ENCODE measurements around the gene SLC30A7.

SLC30A7 gene

DNA sequence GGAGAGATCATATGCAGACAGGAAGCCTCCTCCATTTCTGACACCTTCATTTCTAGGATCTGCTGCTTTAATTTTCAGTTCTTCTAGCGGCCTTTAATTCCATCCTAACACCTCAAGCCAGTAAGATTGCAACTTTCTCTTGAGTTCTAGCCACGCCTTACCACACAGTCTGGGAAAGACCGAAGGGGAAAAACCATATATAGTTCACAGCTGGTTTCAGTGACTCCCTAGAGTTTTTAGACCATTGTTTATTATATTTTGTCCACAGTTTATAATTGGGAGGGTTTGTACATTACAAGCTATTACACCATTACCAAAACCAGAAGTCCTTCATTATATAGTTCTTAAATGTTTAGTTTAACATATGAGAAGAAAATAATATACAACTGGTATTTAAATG lies 92.2 kb downstream of the SLC30A7 start:
- DNase-seq = no peak

DNA sequence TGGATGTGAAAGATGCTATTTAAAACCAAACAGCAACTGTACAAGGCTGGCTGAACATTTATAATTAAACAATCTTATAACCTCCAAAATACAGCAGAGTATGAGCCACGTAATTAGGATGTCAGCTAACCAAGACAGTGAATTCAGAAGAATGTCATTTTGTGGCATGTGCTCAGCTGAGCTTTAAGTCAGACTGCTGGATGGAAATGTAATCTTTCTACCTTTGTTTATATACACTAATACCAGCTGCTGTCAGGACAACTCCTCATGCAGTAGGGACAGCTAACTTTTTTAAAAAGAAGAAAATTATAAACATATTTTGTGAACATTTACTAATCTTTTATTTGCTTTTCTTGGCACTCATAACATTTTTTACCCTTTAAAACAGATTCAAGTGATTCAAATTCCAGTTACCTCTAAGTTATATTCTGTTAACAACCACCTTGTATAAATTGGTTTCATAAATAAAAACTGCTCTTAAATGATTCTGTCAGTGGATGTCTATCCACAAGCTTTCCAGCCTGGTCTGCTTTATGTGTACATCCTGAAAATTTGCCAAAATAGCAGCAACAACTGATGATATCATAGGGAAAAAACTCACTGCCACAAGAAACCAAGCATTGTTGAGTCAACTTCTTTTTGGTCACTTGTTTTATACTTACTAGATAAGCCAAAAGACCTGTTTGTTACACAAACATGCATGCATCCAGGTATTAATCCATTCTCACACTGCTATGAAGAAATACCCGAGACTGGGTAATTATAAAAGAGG lies 93.6 kb downstream of the SLC30A7 start:
- peak in 1 of 2 experiments; percentile 13 for DNase-seq

DNA sequence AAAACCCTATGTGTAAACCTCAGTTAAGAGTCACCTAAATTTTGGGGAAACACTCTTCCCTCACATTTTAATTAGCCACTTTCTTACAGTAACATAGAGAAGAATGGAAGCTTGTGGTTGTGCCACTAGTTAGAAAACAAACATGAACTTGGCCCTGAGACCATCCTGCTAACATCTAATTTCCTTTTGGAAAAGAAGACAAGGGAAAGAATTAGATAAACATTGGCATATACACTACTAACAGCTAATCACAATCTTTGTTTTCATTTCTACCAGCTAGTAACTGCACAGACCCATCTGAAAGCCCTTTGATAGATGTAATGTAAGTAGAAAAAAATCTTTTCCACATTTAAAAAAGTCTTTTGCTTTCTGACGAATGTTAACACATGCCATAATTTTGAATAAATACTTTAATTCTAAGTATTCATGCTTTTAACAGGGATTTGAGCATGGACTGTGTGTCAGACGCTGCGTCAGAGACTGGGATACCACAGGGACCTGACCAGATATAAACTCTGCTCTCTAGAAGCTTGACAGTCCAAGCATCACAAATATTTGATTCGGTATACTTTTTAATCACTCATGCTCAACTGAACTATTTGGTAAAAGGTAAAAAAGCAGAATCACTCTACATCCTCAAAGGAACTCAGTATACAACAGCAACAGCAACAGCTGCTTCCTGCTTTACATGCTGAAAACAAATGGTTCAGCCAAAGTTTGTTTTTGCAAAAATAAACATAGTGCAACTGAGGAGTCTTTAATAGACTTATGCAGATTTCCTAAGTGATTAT lies 99.5 kb downstream of the SLC30A7 start:
- DNase-seq = no peak

DNA sequence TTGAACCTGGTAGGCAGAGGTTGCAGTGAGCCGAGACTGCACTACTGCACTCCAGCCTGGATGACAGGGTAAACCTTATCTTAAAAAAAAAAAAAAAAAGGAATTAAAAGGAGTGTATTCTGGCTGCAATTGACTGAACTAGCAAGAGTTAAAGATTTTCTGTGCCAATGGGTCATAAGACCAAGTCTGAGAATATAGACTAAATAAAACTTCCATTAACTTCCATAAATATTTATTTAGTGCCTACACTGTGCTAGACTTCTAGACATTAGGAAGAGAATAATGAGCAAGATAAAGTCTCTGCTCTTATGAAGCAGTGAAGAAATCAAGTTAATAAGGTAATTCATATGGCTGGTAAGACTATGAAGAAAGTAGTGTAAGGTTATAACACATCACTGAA lies 102.5 kb downstream of the SLC30A7 start:
- DNase-seq = no peak

DNA sequence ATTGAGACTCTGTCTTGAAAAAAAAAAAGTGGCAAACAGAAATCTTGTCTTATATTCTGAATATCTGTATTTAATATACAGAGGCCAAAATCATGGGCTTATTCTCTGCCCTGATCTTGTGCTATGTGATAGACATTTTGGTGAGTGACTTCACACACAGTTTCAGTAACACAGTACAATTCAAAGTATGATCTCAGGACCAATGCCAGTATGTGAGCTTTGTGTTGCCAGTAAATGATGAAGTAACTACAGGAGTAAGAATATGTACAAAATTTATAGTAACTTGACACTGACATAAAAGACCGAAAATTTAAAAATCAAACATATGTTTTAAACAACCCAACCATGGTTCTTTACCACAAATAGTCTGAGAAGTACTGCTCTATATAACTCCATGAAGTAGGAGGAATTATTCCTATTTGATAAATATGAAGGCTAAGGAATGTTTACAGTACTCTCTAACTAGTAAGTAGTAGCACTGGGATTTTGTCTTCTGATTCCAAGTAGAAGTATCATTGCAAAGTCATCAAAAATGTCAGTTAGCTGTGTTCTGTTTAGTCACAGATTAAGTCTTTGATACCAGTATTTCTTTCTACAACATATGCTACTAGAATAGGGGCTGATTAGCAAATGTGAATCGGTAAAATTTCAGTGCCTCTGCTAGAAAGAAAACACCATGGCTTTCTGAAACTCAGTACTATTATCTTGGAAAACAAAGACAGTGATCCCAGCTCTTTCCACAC lies 104.4 kb downstream of the SLC30A7 start:
- DNase-seq = no peak

DNA sequence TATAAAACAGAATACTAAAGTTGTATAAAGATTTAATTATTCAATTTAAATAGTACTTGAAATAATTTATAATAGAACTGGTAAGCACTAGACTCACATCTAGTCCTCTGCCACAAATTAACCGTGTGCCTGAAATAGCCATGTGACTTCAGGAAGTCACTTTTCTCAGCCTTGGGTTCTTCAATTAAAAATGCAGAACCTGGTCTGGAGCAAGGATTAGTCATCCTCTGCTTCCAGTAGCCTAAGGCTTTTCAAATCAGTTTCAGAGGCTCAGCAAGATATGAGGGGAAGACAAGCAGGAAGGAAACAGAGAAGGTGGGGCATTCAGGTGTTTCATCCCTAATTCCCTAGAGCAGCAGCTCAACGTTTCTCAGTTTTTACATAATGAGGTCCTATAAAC lies 106.7 kb downstream of the SLC30A7 start:
- DNase-seq = no peak

- no peak for DNase-seq
Measured at GRCh38 chr1:101003012-101003650, 107.2 kb downstream of the SLC30A7 start.

DNA sequence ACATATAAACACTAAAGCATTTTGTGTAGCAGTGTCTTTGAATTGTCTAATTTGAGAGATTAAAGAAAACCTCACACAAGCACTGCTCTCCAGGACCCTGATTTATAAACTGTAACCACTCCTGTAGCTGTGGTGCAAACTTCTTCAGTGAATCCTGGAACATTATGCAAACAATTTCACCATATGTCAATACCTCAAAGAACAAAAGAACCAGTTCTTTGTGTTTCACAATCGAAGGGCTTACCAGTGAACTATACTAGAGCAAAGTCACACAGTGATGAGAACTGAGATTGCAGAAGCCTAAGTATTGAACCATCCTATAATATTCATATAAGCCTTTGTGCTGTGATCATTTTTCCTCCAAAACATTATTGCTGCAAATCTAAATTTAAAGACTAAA lies 108.2 kb downstream of the SLC30A7 start:
- no peak for DNase-seq

DNA sequence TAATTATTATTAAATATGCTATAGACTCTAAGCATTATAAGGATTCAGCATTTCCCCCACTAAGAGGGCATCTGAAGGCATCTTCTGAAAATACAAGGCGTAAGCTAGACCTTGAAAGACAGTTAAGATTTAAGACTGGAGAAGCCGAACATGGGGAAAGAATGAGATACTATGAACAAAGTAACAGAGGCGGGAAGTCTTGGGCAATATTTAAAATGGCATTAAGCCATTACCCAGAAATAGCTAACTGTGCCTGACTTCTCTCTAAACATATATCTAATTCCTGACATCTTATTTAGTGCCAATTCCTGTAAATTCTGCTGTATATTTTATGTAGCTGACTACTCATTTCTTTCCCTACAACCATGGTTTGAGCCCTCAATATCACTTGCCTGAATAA lies 108.8 kb downstream of the SLC30A7 start:
- DNase-seq = no peak

DNA sequence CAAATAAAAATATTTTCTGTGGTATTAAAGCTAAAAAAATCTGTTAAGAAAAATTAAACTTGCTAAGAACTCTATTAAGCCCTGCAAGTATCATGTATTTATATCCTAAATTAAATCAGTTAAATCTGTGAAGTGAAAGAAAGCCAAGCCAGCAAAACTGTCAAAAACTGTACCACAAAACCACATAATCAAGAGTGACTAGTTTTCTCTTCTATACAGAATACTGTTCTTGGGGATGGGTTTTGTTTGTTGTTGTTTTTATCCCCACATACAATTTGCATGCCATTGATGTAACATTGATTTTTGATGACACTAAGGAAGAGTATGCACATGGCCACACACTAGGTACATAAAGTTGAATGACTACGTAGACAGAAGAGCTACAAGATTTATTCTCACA lies 109.3 kb downstream of the SLC30A7 start:
- no peak for DNase-seq

GRCh38 chr1:101005871-101006270 lies 110.0 kb downstream of the SLC30A7 start:
- no peak for DNase-seq

- DNase-seq = no peak
Measured at GRCh38 chr1:101006553-101006952, 110.7 kb downstream of the SLC30A7 start.

DNA sequence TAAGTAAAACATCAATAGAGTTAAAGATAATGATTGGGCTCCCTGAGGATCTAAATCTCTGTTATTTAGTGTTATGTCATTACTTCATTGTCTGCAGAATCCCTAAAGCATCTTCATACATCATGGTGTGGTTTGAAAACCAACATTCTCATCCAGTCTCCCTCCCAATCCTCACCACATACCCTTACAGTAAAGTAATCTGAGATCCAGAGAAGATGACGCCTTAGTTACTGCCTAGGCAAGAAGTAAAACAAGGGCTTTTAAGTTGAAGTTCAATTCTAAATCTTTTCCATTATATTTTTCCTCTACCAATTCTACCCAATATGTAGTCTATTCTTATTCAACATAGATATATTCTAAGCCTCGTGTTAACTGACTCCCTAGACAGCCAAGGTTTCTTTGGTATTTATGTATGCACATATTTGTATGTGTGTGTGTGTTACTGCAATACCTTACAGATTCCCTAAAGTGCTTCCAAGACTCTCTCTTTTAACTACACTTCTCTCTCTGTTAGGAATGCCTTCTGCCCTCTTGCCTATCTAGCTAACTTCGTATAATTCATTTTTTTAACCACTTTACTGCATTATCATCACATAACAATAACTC lies 112.4 kb downstream of the SLC30A7 start:
- DNase-seq = no peak

- no peak for DNase-seq
Measured at GRCh38 chr1:101013776-101014175, 117.9 kb downstream of the SLC30A7 start.

DNA sequence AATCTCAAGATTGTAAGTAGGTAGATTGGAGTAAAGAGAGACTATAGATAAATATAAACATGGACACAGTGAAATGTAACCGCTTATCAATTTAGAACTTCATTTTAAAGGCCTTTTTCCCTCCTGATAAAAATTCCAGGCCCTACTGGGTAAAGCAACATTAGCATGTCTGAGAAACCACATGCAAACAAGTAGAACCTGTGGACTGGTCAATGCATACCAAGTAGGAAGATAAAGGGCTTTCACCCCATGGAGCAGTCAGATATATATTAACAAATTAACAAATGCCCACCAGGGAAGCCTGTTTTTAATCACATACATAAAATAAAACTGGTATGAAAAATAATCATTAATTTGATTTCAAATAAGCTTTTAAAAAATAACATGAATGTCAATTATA lies 121.6 kb downstream of the SLC30A7 start:
- DNase-seq = no peak

- no peak for DNase-seq
Measured at GRCh38 chr1:101022294-101022693, 126.4 kb downstream of the SLC30A7 start.

- DNase-seq = no peak
Measured at GRCh38 chr1:101025283-101025656, 129.4 kb downstream of the SLC30A7 start.

GRCh38 chr1:101025657-101026429 lies 130.0 kb downstream of the SLC30A7 start, which contains the start of gene DPH5:
TSS of gene DPH5 (minus strand) at chr1:101025784. CDS start at chr1:101025443, 341 bp downstream.
- DNase-seq = peak; percentile 89 to 92

DNA sequence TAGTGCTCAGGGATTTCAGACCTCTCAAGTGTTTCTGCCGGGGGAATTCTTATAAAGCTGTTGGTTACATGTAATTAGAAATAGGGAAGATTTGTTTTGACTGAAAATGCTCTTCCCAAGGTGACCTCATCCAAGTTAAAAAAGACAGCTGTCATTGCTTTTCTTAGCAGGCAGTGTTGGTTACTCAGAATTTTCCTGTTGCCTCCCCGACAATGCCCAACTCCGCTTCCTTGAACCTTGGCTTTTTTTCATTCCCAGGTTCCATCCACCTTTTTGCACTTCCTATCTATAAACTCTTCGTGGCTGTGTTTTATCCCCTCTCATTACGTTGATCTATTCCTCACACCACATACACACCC lies 130.5 kb downstream of the SLC30A7 start:
- DNase-seq = no peak

DNA sequence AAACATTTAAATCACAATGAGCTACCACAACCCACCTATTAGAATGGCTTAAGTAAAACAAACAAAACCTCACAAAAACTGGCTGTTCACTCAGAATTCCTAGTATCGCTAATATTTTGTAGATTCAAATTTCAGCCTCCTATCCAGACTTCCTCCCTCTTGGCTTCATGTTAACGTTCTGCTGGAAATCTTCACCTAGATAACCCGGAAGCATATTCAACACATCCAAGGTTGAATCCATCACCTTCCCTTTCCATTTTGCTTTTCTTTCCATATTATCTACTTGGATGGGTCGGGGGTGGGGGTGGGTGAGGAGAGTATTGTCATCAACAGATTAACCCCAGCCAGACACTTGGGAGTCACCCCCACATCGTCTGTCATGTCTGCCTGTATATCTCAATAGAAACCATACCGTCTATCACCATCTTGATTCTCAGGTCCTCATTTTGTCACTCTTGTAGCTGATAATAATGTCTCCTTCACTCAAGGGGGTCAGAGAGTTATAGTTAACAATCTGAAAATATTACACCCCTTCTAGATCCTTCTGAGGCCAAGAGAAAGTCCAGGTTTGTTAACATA lies 131.4 kb downstream of the SLC30A7 start:
- no peak for DNase-seq

- DNase-seq = no peak
Measured at GRCh38 chr1:101028466-101028865, 132.6 kb downstream of the SLC30A7 start.

- no peak for DNase-seq
Measured at GRCh38 chr1:101029184-101029583, 133.3 kb downstream of the SLC30A7 start.
